Measurements from ENCODE around the gene GTF2A1. TPM values are rescaled to one million over a fixed set of nuclear protein-coding genes. Genes with fewer than 3 reads are reported as not detected.

GTF2A1 gene
- total RNA-seq, 1 experiment from 2014 or later: 49.0 TPM

DNA sequence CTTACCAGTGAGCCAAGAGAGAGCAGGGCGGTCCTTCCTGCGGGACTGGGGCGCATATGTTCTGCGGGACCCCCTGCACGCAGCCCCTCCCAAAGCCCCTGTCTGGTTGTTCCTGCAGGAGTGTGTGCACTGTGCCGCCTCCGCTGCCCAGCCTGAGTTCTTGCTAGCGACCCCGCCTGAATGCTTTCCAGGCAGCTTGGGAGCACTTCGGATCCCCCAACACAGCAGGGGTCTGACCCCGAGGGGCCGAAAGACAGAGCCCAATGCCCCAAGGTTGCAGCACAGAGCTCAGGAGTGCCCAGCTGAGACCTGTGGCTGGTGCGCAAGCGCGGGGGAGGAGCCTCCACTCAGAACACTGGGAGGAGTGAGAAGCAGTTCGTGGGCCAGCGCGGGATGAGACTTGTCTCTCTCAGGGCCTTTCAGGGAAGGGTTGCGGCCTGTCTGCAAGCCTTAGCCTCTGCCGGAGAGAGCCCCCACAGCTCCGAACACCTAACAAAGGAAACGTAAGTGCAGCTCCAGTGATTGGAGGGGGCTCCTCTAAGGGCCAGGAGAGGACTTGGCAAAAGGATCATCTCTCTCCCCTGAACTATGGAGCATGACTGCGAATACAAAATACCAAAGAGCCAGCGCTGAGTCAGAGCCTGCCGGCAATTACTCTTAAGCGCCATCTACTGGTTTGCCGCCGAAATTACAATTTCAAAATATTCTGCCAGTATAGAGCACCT is 50.5 kb downstream of the GTF2A1 start (continued):
- TF ChIP-seq, protein P1, sequence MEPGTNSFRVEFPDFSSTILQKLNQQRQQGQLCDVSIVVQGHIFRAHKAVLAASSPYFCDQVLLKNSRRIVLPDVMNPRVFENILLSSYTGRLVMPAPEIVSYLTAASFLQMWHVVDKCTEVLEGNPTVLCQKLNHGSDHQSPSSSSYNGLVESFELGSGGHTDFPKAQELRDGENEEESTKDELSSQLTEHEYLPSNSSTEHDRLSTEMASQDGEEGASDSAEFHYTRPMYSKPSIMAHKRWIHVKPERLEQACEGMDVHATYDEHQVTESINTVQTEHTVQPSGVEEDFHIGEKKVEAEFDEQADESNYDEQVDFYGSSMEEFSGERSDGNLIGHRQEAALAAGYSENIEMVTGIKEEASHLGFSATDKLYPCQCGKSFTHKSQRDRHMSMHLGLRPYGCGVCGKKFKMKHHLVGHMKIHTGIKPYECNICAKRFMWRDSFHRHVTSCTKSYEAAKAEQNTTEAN (CRISPR knock-in tag; IDR thresholded peaks at IDR 0.05): no peak
- TF ChIP-seq MLX (CRISPR knock-in tag; IDR thresholded peaks at IDR 0.05): no peak
- TF ChIP-seq, protein P2, sequence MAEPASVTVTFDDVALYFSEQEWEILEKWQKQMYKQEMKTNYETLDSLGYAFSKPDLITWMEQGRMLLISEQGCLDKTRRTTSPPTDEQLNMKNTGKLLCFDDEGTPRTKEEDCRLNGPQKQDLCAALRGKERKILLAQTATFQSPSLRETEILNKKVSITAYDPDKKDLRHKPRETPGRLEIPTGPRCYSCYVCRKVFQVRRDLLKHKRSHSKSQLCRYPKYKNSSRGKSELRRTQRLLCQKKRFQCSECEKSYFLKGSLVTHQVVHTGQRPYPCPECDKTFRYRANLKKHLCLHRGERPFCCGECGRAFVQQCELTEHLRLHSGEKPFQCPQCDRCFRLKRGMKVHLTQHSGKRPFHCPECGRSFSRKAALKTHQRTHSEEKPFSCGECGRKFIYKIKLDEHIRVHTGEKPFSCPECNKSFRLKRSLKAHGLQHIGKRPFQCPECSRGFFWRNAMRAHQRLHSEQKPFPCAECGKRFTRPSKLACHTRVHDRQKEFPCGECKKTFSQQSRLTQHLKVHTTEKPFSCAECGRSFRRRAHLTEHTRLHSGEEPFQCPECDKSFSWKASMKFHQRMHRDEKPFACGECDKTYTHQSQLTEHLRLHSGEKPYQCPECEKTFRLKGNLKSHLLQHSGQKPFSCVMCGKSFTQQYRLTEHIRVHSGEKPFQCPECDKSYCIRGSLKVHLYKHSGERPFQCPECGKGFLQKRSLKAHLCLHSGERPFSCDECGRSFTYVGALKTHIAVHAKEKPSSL (CRISPR knock-in tag; conservative IDR thresholded peaks at IDR 0.05): no peak
- TF ChIP-seq MYBL2 (CRISPR knock-in tag; IDR thresholded peaks at IDR 0.05): no peak
- TF ChIP-seq, protein P3, sequence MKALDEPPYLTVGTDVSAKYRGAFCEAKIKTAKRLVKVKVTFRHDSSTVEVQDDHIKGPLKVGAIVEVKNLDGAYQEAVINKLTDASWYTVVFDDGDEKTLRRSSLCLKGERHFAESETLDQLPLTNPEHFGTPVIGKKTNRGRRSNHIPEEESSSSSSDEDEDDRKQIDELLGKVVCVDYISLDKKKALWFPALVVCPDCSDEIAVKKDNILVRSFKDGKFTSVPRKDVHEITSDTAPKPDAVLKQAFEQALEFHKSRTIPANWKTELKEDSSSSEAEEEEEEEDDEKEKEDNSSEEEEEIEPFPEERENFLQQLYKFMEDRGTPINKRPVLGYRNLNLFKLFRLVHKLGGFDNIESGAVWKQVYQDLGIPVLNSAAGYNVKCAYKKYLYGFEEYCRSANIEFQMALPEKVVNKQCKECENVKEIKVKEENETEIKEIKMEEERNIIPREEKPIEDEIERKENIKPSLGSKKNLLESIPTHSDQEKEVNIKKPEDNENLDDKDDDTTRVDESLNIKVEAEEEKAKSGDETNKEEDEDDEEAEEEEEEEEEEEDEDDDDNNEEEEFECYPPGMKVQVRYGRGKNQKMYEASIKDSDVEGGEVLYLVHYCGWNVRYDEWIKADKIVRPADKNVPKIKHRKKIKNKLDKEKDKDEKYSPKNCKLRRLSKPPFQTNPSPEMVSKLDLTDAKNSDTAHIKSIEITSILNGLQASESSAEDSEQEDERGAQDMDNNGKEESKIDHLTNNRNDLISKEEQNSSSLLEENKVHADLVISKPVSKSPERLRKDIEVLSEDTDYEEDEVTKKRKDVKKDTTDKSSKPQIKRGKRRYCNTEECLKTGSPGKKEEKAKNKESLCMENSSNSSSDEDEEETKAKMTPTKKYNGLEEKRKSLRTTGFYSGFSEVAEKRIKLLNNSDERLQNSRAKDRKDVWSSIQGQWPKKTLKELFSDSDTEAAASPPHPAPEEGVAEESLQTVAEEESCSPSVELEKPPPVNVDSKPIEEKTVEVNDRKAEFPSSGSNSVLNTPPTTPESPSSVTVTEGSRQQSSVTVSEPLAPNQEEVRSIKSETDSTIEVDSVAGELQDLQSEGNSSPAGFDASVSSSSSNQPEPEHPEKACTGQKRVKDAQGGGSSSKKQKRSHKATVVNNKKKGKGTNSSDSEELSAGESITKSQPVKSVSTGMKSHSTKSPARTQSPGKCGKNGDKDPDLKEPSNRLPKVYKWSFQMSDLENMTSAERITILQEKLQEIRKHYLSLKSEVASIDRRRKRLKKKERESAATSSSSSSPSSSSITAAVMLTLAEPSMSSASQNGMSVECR (CRISPR knock-in tag; IDR thresholded peaks at IDR 0.05; ENCODE audit: borderline replicate concordance): no peak
- peak; percentile 50; the same call in 1 of the 2 replicates for TF ChIP-seq SP1 (CRISPR knock-in tag; conservative IDR thresholded peaks at IDR 0.05)
- TF ChIP-seq, protein P4, sequence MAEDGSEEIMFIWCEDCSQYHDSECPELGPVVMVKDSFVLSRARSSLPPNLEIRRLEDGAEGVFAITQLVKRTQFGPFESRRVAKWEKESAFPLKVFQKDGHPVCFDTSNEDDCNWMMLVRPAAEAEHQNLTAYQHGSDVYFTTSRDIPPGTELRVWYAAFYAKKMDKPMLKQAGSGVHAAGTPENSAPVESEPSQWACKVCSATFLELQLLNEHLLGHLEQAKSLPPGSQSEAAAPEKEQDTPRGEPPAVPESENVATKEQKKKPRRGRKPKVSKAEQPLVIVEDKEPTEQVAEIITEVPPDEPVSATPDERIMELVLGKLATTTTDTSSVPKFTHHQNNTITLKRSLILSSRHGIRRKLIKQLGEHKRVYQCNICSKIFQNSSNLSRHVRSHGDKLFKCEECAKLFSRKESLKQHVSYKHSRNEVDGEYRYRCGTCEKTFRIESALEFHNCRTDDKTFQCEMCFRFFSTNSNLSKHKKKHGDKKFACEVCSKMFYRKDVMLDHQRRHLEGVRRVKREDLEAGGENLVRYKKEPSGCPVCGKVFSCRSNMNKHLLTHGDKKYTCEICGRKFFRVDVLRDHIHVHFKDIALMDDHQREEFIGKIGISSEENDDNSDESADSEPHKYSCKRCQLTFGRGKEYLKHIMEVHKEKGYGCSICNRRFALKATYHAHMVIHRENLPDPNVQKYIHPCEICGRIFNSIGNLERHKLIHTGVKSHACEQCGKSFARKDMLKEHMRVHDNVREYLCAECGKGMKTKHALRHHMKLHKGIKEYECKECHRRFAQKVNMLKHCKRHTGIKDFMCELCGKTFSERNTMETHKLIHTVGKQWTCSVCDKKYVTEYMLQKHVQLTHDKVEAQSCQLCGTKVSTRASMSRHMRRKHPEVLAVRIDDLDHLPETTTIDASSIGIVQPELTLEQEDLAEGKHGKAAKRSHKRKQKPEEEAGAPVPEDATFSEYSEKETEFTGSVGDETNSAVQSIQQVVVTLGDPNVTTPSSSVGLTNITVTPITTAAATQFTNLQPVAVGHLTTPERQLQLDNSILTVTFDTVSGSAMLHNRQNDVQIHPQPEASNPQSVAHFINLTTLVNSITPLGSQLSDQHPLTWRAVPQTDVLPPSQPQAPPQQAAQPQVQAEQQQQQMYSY (CRISPR knock-in tag; IDR thresholded peaks at IDR 0.05): no peak
- peak; percentile 23; the same call in 1 of the 2 replicates for TF ChIP-seq TP53 (CRISPR knock-in tag; IDR thresholded peaks at IDR 0.05)
- no peak for TF ChIP-seq GRHL2 (CRISPR knock-in tag; IDR thresholded peaks at IDR 0.05; ENCODE audit: insufficient replicate concordance, severe bottlenecking)
- TF ChIP-seq, protein P5, sequence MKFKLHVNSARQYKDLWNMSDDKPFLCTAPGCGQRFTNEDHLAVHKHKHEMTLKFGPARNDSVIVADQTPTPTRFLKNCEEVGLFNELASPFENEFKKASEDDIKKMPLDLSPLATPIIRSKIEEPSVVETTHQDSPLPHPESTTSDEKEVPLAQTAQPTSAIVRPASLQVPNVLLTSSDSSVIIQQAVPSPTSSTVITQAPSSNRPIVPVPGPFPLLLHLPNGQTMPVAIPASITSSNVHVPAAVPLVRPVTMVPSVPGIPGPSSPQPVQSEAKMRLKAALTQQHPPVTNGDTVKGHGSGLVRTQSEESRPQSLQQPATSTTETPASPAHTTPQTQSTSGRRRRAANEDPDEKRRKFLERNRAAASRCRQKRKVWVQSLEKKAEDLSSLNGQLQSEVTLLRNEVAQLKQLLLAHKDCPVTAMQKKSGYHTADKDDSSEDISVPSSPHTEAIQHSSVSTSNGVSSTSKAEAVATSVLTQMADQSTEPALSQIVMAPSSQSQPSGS (CRISPR knock-in tag; IDR thresholded peaks at IDR 0.05; ENCODE audit: borderline replicate concordance, low read depth): no peak
- TF ChIP-seq ETV6 (CRISPR knock-in tag; IDR thresholded peaks at IDR 0.05): no peak; the same call in 1 of the 2 replicates
- TF ChIP-seq CREB1 (CRISPR knock-in tag; IDR thresholded peaks at IDR 0.05): no peak
- TF ChIP-seq NFYB (CRISPR knock-in tag; conservative IDR thresholded peaks at IDR 0.05; ENCODE audit: low read depth): no peak
- 0 out of 2 replicates have a peak, but pooled peaks have one; percentile 55 for TF ChIP-seq JUN (CRISPR knock-in tag; IDR thresholded peaks at IDR 0.05)
- TF ChIP-seq, protein P6, sequence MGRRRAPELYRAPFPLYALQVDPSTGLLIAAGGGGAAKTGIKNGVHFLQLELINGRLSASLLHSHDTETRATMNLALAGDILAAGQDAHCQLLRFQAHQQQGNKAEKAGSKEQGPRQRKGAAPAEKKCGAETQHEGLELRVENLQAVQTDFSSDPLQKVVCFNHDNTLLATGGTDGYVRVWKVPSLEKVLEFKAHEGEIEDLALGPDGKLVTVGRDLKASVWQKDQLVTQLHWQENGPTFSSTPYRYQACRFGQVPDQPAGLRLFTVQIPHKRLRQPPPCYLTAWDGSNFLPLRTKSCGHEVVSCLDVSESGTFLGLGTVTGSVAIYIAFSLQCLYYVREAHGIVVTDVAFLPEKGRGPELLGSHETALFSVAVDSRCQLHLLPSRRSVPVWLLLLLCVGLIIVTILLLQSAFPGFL (CRISPR knock-in tag; IDR thresholded peaks at IDR 0.05; ENCODE audit: borderline replicate concordance): no peak
- TF ChIP-seq MAX (CRISPR knock-in tag; IDR thresholded peaks at IDR 0.05): peak; percentile 50
- no peak for TF ChIP-seq ATF6 (CRISPR knock-in tag; IDR thresholded peaks at IDR 0.05)
- no peak; the same call in 1 of the 2 replicates for TF ChIP-seq GTF2I (CRISPR knock-in tag; conservative IDR thresholded peaks at IDR 0.05)
- no peak for TF ChIP-seq MXD4 (CRISPR knock-in tag; IDR thresholded peaks at IDR 0.05; ENCODE audit: borderline replicate concordance)
- TF ChIP-seq FOXJ3 (CRISPR knock-in tag; IDR thresholded peaks at IDR 0.05; ENCODE audit: borderline replicate concordance): no peak
